NCI-H2081 (cell line): Measurements from ENCODE around the gene PABPC1L2B.
"Not testable (repeated sequence)": the region's sequence is repeated elsewhere in the genome, so short reads cannot be mapped to it uniquely, and the experiment has no call there.

Experiments
- DNase-seq, 2 experiments: peaks; one replicate each; lab custom pipeline; 2025; lab: John Stamatoyannopoulos, UW

The PABPC1L2B gene

GRCh38 chrX:73002733-73003132, at the start of gene PABPC1L2B:
TSS of gene PABPC1L2B (plus strand) at chrX:73002939. CDS start at chrX:73003643, 704 bp downstream.
- not testable (repeated sequence) for DNase-seq

DNA sequence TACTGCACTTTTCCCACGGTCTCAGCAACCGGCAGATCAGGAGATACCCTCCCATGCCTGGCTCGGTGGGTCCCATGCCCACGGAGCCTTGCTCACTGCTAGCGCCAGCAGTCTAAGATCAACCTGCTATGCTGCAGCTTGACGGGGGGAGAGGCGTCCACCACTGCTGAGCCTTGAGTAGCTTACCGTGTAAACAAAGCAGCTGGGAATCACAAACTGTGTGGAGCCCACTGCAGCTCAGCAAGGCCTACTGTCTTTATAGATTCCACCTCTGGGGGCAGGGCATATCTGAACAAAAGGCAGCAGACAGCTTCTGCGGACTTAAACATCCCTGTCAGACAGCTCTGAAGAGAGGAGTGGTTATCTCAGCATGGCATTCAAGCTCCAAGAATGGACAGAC, 42.8 kb upstream of the PABPC1L2B start:
- DNase-seq, result not testable (repeated sequence)

GRCh38 chrX:72971859-72972258, 30.9 kb upstream of the PABPC1L2B start:
- DNase-seq, result not testable (repeated sequence)

- not testable (repeated sequence) for DNase-seq
Measured at GRCh38 chrX:72974885-72975284, 27.9 kb upstream of the PABPC1L2B start.

DNA sequence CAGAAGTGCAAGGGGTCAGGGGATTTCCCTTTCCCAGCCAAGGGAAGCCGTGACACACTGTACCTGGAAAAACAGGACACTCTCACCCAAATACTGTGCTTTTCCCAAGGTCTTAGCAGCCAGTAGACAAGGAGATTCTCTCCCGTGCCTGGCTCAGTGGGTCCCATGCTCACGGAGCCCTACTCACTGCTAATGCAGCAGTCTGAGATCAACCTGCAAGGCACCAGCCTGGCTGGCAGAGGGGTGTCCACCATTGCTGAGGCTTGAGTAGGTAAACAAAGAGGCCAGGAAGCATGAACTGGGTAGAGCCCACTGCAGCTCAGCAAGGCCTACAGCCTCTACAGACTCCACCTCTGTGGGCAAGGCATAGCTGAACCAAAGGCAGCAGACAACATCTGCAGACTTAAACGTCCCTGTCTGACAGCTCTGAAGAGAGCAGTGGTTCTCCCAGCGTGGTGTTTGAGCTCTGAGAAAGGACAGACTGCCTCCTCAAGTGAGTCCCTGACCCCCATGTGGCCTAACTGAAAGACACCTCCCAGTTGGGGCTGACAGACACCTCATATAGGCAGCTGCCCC, 21.8 kb upstream of the PABPC1L2B start:
- not testable (repeated sequence) for DNase-seq

- not testable (repeated sequence) for DNase-seq
Measured at GRCh38 chrX:73004032-73004431, 1.3 kb downstream of the PABPC1L2B start.

DNA sequence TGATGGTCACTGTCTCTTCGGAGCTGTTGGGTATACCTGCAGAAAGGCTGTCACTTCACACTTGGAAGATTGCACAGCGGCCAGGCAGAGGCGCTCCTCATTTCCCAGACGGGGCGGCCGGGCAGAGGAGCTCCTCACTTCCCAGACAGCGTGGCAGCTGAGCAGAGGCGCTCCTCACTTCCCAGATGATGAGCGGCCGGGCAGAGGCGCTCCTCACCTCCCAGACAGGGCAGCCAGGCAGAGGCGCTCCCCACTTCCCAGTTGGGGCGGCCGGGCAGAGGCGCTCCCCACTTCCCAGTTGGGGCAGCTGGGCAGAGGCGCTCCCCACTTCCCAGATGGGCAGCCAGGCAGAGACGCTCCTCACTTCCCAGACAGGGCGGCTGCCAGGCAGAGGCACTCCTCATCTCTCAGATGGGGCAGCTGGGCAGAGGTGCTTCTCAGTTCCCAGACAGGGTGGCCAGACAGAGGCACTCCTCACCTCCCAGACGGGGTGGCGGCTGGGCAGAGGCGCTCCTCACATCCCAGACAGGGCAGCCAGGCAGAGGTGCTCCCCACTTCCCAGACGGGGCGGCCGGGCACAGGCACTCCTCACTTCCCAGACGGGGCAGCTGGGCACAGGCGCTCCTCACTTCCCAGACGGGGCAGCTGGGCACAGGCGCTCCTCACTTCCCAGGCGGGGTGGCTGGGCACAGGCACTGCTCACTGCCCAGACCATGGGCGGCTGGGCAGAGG, 18.8 kb downstream of the PABPC1L2B start:
- no peak for DNase-seq

DNA sequence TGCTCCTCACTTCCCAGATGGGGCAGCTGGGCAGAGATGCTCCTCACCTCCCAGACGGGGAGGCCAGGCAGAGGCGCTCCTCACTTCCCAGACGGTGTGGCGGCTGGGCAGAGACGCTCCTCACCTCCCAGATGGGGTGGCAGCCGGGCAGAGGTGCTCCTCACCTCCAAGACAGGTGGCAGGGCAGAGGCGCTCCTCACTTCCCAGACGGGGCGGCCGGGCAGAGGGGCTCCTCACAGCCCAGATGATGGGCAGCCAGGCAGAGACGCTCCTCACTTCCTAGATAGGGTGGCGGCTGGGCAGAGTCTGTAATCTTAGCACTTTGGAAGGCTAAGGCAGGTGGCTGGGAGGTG, 19.3 kb downstream of the PABPC1L2B start:
- not testable (repeated sequence) for DNase-seq

DNA sequence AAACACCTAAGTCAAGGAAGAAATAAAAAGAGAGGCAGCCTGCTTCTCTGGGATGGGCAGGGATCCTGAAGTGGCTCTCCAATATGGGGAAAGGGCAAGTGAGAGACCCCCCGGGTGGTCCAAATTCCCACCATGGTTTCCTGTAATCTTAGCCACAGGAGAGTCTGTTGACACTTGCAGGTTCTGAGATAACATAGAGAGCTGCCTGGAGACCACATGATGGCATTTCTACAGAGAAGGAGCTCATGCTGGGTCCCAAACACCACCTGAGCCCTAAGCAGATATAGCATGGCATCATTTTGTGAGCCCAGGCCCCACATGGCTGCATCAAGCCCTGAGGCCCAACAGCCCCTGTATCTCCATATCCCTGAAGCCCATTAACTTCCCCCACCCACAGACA, 26.1 kb downstream of the PABPC1L2B start:
- DNase-seq, result no peak
